Stomach (tissue), 4 donors: ENCODE measurements around the gene SUV39H1.
A peak's percentile ranks its signal among the peaks of the same experiment; 100 is the strongest.

ENCODE experiments used
- POLR2AphosphoS5 ChIP-seq, 3 donors: sonication (generic); formaldehyde crosslinking; IDR thresholded peaks; one replicate each; pipeline ENCODE4 v1.6.1; 2016; ENCODE audit warnings: antibody characterized with exemption in 3 of 3
- TF ChIP-seq, protein P1 (sequence below), 7 experiments: fragments of 450-650 bp in 4 of 7; fragments of 200-600 bp in 3 of 7; sonication (generic) in 3 of 7; IDR thresholded peaks; one replicate each; pipeline ENCODE4 v1.5.1; 2016 to 2019; ENCODE audit warnings: antibody characterized with exemption in 7 of 7, control low read depth in 2 of 7, mild to moderate bottlenecking in 1 of 7

DNA sequence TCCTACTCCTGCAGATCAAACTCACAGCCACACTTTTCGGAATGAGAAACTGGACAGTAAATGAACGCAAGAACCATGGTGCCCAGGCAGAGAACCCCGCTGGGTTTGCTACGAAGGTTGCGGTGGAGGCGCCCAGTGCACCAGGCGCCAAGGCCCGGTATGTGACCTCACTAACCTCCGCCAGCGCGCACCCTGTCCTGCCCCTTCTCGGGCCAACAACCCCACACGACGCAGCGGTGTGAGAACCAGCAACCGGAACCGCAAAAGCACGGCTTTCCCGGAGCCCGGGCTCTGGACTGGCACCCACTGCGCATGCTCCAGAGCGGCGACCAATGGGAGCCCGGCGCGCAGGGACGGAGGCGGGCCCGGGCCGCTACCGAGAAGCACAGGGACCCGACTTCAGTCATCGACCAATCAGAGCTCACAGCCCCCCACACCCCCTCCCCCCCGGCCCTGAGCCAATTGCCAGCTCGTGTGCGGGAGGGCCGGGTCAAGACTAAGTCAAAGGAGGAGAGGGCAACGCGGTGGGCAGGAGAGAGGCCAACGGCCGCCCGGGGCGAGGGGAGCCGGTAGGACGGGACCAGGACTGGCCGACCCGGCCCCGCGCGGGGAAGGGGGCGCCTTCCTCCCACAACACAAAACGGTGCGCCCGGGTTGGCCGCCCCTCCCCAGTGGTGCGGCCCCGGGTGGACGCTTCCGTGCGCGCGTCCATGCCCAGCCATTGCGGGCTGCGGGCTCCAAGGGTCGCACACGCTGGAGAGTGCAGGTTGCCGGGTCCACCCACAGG is 20.2 kb upstream of the SUV39H1 start:
- peak; percentile 1 to 68 (median 50) for TF ChIP-seq POLR2AphosphoS5 (IDR thresholded peaks at IDR 0.05)
- TF ChIP-seq, protein P1, sequence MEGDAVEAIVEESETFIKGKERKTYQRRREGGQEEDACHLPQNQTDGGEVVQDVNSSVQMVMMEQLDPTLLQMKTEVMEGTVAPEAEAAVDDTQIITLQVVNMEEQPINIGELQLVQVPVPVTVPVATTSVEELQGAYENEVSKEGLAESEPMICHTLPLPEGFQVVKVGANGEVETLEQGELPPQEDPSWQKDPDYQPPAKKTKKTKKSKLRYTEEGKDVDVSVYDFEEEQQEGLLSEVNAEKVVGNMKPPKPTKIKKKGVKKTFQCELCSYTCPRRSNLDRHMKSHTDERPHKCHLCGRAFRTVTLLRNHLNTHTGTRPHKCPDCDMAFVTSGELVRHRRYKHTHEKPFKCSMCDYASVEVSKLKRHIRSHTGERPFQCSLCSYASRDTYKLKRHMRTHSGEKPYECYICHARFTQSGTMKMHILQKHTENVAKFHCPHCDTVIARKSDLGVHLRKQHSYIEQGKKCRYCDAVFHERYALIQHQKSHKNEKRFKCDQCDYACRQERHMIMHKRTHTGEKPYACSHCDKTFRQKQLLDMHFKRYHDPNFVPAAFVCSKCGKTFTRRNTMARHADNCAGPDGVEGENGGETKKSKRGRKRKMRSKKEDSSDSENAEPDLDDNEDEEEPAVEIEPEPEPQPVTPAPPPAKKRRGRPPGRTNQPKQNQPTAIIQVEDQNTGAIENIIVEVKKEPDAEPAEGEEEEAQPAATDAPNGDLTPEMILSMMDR (IDR thresholded peaks at IDR 0.05) = no peak
